GM04504 (cell line): ENCODE results near the gene EIF1AD.

ENCODE experiments used
- DNase-seq: peaks from one replicate; pipeline ENCODE4 v3.0.0-alpha.2; 2012; ENCODE audit warnings: low read depth

The EIF1AD gene

GRCh38 chr11:66004186-66004585 lies 2.2 kb upstream of the EIF1AD start:
- DNase-seq = no peak

GRCh38 chr11:66003291-66003690 lies 1.3 kb upstream of the EIF1AD start:
- DNase-seq = no peak

DNA sequence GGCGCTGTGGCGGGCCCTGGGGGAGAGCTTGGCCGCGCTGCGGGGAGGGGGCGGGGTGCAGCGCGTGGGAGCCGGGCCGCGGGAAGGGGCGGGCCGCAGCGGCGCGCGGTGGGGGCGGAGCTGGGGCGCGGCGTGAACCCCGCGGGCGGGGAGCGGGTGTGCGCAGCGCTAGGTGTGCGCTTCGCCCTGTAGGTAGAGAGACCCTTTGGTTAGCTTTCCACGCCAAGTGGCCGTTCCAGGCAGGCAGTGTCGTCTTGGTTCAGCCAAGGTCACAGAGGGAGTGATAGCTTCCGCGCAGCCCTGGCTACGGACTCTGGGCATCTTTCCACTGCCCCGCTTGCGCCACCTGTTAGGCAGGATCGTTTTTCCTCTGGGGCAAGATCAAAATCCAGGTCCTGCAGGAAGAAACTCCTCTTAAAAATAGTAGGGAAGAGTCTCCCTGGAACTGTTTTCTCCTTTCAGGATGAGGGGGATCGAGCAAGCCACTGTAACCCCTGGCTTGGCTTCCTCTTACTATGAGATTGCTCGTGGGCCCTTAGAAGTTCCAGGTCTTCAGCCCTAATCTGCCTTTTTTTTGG lies 780 bp upstream of the EIF1AD start:
- DNase-seq = peak; percentile 21

GRCh38 chr11:65997286-65997685 lies 4.7 kb downstream of the EIF1AD start:
- no peak for DNase-seq

DNA sequence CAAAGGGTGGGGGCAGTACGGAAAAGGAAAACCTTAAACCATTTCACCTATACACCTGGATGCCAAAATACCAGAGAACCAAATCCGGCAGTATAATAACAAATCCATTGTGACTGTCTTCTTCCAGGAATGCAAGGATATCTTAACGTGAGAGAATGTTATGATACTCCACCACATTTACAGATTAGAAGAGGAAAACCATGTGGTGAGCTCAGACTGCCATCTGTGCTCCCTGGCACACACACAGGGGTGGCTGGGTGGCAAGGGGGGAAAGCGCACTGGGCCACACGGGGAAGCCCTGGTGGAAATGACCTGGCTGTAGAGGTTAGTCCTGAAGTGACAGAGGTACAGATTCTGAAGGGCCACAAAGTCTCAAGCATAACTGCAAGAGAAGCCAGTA lies 9.9 kb downstream of the EIF1AD start:
- DNase-seq = no peak

GRCh38 chr11:65988791-65989592 lies 13.0 kb downstream of the EIF1AD start:
- DNase-seq = peak; percentile 91

DNA sequence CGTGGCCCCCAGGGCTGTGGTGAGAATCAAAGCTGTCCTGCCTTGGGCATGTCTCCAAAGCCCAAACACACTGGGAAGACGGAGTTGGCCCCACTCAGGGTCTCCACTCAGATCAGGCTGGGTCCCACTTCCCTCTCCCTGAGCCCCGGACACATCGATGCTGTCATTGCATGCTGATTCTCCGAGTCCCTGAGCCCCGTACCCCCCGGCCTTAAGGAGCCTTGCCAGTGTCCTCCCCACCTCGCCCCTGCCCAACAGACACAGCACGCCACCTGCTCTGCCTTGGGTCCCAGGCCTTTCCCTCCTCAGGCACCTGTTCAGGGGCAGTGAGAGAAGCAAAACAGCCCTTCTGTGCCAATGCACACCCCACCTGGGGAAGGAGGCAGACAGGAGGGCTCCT lies 14.6 kb downstream of the EIF1AD start:
- DNase-seq = no peak

- no peak for DNase-seq
These were observed 18.4 kb downstream of the EIF1AD start for GRCh38 chr11:65983589-65983987.

DNA sequence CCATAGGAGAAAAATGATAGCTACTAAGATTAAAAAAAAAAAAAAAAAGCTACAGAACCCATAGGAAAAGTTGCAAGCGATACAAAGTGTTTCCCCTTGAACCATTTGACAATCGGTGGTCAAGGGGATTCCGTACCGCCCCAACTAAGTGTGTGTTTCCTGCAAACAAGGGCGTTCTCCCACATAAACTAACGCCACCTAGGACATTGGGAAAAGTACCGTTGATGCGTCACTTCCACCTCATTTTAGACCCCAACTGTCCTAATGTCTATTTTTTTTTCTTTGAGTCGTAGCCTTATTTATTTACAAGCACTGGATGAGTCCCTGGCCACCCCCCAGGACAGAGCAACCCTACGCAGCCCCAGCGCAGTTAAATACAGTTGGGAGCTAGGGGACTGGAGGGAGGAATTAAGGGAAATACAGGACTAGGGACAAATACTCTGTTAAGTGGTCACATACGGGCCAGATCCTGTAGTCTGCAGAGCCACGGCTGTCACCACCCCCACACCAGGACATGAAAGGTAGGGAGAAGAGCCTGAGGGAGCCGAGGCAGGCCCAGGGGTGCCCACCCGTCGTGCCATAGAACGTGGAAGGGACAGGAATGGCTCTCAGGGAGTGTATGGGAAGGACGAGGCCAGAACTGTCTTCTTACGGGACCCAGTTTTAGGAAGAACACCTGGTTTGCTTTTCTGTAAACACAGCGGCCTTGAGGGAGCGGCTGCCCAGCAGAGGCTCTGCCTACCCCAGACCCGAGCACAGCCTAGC lies 19.0 kb downstream of the EIF1AD start:
- no peak for DNase-seq

GRCh38 chr11:65981972-65982823 lies 19.8 kb downstream of the EIF1AD start:
- no peak for DNase-seq

GRCh38 chr11:65981101-65981740 lies 20.7 kb downstream of the EIF1AD start:
- DNase-seq = no peak

DNA sequence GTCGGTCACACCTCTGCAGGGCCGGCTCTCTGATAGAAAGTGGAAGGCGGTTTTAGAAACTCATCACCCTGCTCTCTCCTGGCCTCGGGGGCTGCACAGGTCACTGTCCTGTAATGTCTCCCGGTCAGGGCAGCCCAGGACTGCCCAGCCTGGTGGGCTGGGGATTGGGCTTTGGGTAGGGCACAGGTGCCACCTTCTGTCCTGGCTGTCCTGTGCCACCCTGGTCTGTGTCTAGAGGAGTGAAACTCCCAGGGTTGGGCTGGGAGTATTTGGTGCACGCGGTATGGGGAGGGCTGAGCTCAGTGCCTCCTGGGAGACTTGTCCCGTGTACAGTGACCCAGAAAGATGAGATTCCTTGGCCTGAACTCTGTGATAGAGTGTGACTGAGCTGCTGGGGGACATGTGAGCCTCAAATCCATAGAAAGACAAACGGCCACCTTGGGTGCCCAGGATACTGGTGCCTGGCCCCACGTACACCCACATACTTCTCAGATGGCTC lies 22.6 kb downstream of the EIF1AD start:
- DNase-seq = no peak

DNA sequence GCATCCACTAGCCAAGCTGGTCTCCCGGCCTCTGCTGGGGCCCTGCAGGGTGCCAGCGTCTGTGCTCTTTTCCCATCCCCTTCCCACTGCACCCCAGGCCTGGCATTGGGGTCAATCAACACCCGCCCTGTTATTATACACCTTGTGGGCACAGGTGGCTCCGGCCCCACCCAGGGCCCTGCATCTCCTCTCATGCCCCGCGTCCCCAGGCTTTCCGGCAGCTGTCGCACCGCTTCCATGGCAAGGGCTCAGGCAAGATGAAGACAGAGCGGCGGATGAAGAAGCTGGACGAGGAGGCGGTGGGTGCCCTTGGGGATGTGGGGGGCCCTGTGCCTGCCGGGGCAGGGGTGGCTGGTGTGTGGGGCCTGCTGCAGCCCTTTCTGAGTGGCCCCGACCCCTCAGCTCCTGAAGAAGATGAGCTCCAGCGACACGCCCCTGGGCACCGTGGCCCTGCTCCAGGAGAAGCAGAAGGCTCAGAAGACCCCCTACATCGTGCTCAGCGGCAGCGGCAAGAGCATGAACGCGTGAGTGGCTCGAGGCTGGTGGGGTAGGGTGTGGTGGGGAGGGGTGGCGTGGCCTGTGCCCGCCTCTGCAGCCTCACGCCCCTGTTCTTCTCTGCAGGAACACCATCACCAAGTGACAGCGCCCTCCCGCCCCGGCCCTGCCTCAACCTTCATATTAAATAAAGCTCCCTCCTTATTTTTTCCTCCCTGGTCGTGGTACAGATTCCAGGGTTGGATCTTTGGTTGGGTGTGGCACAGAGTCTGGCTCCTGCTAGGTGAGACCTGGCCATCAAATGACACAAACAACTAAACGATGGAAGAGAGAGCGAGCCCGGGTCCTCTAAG lies 23.3 kb downstream of the EIF1AD start:
- no peak for DNase-seq

DNA sequence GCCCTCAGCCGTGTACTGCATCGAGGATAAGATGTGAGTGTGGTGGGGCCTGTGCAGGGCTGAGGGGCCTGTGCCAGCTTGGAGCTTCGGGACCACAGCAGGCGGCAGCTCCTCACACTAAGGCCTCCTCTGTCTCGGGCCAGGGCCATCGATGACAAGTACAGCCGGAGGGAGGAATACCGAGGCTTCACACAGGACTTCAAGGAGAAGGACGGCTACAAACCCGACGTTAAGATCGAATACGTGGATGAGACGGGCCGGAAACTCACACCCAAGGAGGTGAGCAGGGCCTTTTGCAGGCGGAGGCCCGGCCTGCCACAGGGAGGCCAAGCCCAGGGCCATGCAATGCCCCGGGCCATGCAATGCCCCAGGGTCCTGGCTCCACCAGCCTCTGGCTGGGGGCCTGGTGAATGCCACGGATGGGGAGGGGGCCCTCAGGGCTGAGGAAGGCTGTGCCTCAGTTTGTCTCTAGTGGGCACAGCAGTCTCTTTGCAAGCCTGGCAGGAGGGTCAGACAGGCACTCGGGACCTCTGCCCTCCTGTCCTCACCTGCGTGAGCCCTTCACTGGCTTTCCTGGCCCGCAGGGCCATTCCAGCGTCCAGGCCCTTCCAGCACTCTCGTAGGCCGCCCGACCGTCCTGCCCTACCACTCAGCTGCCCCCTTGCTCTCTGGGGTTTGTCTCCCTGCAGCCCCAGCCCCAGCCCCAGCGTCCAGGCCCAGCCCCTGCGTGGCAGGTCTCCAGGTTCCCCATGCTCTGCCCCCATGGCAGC lies 24.2 kb downstream of the EIF1AD start:
- DNase-seq = no peak

DNA sequence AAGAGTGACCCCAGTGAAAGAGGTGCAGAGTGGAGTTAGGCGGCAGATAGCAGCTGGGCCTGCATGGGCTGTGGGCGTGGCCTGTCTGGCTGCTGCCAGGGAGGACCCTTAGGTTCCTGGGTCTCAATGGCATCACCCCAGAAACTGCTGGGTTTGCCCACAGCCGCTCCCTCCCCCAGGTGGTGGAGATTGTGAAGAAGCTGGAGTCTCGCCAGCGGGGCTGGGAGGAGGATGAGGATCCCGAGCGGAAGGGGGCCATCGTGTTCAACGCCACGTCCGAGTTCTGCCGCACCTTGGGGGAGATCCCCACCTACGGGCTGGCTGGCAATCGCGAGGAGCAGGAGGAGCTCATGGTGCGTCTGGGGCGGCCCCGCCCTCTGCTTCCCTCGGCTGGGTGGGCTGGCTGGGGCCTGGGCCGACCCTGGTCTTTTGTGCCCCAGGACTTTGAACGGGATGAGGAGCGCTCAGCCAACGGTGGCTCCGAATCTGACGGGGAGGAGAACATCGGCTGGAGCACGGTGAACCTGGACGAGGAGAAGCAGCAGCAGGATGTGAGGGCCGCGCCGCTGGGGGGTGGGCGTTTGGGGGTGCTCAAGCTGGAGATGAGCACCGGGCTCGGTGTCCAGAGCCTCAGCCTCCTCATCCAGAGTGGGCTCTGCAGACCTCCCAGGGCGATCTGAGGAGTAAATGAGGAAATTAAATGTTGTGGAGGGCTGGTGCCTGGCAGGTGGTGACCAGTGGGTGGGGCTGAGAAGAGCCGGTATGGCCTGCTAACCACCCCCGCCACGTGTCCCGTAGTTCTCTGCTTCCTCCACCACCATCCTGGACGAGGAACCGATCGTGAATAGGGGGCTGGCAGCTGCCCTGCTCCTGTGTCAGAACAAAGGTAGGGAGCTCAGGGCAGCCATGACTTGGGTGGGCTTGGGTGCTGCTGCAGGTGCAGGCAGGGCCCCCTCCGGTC lies 25.5 kb downstream of the EIF1AD start:
- DNase-seq = no peak

DNA sequence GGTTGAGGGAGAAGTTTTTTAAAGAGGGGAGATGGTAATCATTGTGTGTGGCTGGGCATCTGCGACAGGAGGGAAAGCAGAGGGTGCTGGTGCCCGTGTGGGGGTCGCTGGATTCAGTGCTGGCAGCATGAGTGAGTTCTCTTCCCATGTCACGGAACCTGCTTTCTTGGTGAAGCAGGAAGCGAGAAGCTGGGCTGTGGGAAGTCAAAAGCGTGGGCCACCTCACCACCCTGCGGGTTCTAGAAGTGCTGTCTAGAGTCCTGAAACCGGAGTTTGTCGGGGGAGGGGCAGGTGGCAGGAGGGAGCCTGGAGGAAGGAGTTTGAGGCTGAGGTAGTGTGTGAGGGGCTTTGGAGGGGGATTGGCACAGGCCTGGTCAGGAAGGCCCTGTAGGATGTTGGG lies 26.2 kb downstream of the EIF1AD start:
- no peak for DNase-seq

GRCh38 chr11:65973439-65974110 lies 28.4 kb downstream of the EIF1AD start:
- DNase-seq = no peak

GRCh38 chr11:65972116-65972515 lies 29.8 kb downstream of the EIF1AD start:
- DNase-seq = no peak
